ENCODE data around the gene FOXM1. TPM values are rescaled to one million over a fixed set of nuclear protein-coding genes. Genes with fewer than 3 reads are reported as not detected.

FOXM1 gene
- total RNA-seq, 2 experiments from 2014 or later = 0.59 to 0.80 TPM

DNA sequence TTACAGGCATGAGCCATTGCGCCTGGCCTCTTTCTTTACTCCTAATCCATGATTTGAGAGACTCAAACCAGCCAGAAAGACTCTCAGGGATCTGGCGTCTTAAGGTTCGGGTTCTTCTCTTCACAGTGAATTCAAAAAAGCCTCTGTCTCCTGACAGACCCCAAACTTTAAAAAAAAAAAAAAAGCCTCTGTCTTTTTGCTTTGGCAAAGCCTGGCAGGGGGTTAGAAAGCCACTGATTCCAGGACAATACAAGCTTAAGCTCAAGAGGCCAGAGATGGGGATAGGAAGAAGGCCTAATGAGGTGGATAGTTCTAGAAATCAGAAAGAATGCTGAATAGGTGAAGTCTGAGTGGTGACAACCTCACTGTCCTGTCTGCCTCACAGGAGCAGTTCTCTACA lies 50.9 kb downstream of the FOXM1 start:
- Mint-ChIP-seq H3K9me3 (no peaks in the 10 kb centered on the region), H3K27me3 (no peaks in the 10 kb centered on the region), H3K36me3 (ENCODE audit: low read depth) (peaks cover 91% of the 10 kb centered on the region), H3K27ac (no peak overlapping the region), H3K4me1 (ENCODE audit: low read depth) (no peaks in the 10 kb centered on the region), H3K4me3 (no peak overlapping the region)
- ATAC-seq (ENCODE audit: poor library complexity) = no peak
- no peaks in the 10 kb centered on the region for H3K27me3 ChIP-seq (ENCODE audit: control insufficient read depth in 1 of 2, insufficient read depth in 2 of 2, low read length in 2 of 2)
- intact Hi-C loops (cut with DNase I, micrococcal nuclease) = no loop called here
- no peak overlapping the region for H3K4me3 ChIP-seq (ENCODE audit: low read length)
- no peaks in the 10 kb centered on the region for H3K9me3 ChIP-seq (ENCODE audit: control insufficient read depth in 1 of 2, insufficient read depth in 1 of 2, low read length in 2 of 2)
- H3K36me3 ChIP-seq (ENCODE audit: insufficient read depth, low read length) = peaks cover 76% of the 10 kb centered on the region
- H3K27ac ChIP-seq (ENCODE audit: low read depth in 1 of 2, low read length in 2 of 2) = no peak overlapping the region
- no peak for DNase-seq
- CTCF ChIA-PET = no interaction called here
- POLR2A ChIA-PET = no interaction called here
- TF ChIP-seq, protein P1, sequence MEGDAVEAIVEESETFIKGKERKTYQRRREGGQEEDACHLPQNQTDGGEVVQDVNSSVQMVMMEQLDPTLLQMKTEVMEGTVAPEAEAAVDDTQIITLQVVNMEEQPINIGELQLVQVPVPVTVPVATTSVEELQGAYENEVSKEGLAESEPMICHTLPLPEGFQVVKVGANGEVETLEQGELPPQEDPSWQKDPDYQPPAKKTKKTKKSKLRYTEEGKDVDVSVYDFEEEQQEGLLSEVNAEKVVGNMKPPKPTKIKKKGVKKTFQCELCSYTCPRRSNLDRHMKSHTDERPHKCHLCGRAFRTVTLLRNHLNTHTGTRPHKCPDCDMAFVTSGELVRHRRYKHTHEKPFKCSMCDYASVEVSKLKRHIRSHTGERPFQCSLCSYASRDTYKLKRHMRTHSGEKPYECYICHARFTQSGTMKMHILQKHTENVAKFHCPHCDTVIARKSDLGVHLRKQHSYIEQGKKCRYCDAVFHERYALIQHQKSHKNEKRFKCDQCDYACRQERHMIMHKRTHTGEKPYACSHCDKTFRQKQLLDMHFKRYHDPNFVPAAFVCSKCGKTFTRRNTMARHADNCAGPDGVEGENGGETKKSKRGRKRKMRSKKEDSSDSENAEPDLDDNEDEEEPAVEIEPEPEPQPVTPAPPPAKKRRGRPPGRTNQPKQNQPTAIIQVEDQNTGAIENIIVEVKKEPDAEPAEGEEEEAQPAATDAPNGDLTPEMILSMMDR (IDR thresholded peaks at IDR 0.05) = no peak
- no peaks in the 10 kb centered on the region for H3K4me1 ChIP-seq (ENCODE audit: insufficient read depth, low read length)

DNA sequence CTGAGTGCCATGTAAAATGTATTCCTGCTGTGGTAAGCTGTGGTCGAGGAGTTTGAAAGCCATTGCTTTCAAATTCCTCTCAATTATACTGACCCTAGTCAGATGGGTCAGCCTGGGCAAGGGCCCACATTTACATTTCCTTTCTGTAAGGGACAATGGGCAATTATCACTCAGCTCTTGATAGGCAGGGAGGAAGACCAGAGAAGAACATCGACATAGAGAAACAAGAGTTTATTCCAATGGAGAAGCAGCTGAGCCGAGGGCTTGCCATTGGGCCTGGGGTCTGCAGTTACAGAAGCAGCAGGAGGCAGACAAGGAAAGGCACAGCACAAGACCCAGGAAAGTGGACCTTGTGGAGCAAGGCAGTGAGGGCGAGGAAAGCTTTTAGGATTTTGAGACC lies 51.8 kb downstream of the FOXM1 start:
- DNase-seq (no peak), ATAC-seq (ENCODE audit: poor library complexity) (no peak)
- H3K4me3 Mint-ChIP-seq = no peak overlapping the region
- Histone ChIP-seq H3K27me3 (ENCODE audit: control insufficient read depth in 1 of 2, insufficient read depth in 2 of 2, low read length in 2 of 2) (no peaks in the 10 kb centered on the region), H3K9me3 (ENCODE audit: control insufficient read depth in 1 of 2, insufficient read depth in 1 of 2, low read length in 2 of 2) (no peaks in the 10 kb centered on the region), H3K36me3 (ENCODE audit: insufficient read depth, low read length) (peaks cover 80% of the 10 kb centered on the region), H3K4me3 (ENCODE audit: low read length) (no peak overlapping the region), H3K27ac (ENCODE audit: low read depth in 1 of 2, low read length in 2 of 2) (no peak overlapping the region), H3K4me1 (ENCODE audit: insufficient read depth, low read length) (no peaks in the 10 kb centered on the region)
- peaks cover 91% of the 10 kb centered on the region for H3K36me3 Mint-ChIP-seq (ENCODE audit: low read depth)
- no peaks in the 10 kb centered on the region for H3K27me3 Mint-ChIP-seq
- ChIA-PET POLR2A (no interaction called here), CTCF (no interaction called here)
- intact Hi-C loops (cut with DNase I, micrococcal nuclease) = no loop called here
- H3K4me1 Mint-ChIP-seq (ENCODE audit: low read depth) = no peaks in the 10 kb centered on the region
- TF ChIP-seq, protein P1 (IDR thresholded peaks at IDR 0.05) = no peak
- H3K9me3 Mint-ChIP-seq = no peaks in the 10 kb centered on the region
- no peak overlapping the region for H3K27ac Mint-ChIP-seq

DNA sequence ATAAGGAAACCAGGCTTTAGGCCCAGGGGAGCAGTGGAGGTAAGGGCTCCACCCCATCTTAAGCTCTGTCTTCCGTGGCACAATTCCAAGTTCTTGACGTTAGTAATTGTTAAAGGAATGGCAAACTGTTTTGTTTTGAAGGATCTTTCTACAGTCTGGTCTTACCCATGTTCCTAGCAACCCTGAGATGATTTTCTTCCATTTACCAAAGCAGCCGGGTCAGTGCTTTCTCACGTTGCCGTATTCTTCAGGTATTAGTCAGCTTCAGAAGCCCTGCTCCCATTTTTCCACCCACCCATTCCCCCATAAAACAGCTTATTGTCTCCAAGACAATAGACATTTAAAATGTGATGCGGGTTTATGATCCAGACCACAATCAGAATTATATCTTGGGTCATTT lies 52.4 kb downstream of the FOXM1 start:
- ATAC-seq (ENCODE audit: poor library complexity) (no peak), DNase-seq (no peak)
- no peak overlapping the region for H3K27ac Mint-ChIP-seq
- Histone ChIP-seq H3K27me3 (ENCODE audit: control insufficient read depth in 1 of 2, insufficient read depth in 2 of 2, low read length in 2 of 2) (no peaks in the 10 kb centered on the region), H3K9me3 (ENCODE audit: control insufficient read depth in 1 of 2, insufficient read depth in 1 of 2, low read length in 2 of 2) (no peaks in the 10 kb centered on the region), H3K27ac (ENCODE audit: low read depth in 1 of 2, low read length in 2 of 2) (no peak overlapping the region), H3K4me1 (ENCODE audit: insufficient read depth, low read length) (no peaks in the 10 kb centered on the region), H3K36me3 (ENCODE audit: insufficient read depth, low read length) (peaks cover 86% of the 10 kb centered on the region), H3K4me3 (ENCODE audit: low read length) (no peak overlapping the region)
- ChIA-PET CTCF (no interaction called here), POLR2A (no interaction called here)
- no peak overlapping the region for H3K4me3 Mint-ChIP-seq
- no peaks in the 10 kb centered on the region for H3K9me3 Mint-ChIP-seq
- no peaks in the 10 kb centered on the region for H3K27me3 Mint-ChIP-seq
- H3K36me3 Mint-ChIP-seq (ENCODE audit: low read depth) = peaks cover 94% of the 10 kb centered on the region
- no peaks in the 10 kb centered on the region for H3K4me1 Mint-ChIP-seq (ENCODE audit: low read depth)
- intact Hi-C loops (cut with DNase I, micrococcal nuclease) = no loop called here
- TF ChIP-seq, protein P1 (IDR thresholded peaks at IDR 0.05) = no peak
